K562 (cell line): ENCODE data around the gene IFFO2. TPM values are rescaled to one million over a fixed set of nuclear protein-coding genes. Genes with fewer than 3 reads are reported as not detected.

Experiments
- ATAC-seq: fragments of 200-7000 bp; cut with Tn5 transposase; 3 replicates; pipeline ENCODE4 v1.9.1; 2020; ENCODE audit warnings: moderate library complexity
- BruUV-seq: library from RNA; stranded (reverse); fragments of 400-500 nt; replicated peaks from 2 replicates; lab custom pipeline; 2021; lab: Mats Ljungman, UMichigan
- CTCF ChIA-PET: fragments of 300-600 bp; formaldehyde crosslinking; extraction: SDS; loops from one replicate; lab custom pipeline; 2021; ENCODE audit warnings: low intra/inter-chr PET ratio; lab: Yijun Ruan, JAX
- POLR2A ChIA-PET: fragments of 300-600, 350-650 bp; sonication (Branson Sonifier 250); formaldehyde crosslinking; extraction: SDS; loops from one replicate; lab custom pipeline; 2021; ENCODE audit warnings: antibody characterized with exemption, inconsistent platforms; lab: Yijun Ruan, JAX
- DNase-seq, 4 experiments: peaks; one replicate each; pipeline versions ENCODE4 v3.0.0 to v3.0.0-alpha.2; 2011 to 2018; ENCODE audit warnings: low spot score in 3 of 4, mixed read lengths in 3 of 4; ENCODE audit errors: extremely low read depth in 1 of 4
- FAIRE-seq: peaks from 2 replicates; lab custom pipeline; 2011; peaks lifted over from hg19 to GRCh38; lab: Jason Lieb, UNC
- H2AFZ ChIP-seq: 2 replicates; pipeline ENCODE4 v1.6.0; 2011; ENCODE audit warnings: low read depth, low read length, control low read depth, inconsistent platforms
- H3K27ac ChIP-seq: fragments of 200-600 bp; 3 replicates; pipeline ENCODE4 v1.8.0; 2011; ENCODE audit warnings: low read depth, mild to moderate bottlenecking, control low read depth, inconsistent platforms, low read length, moderate library complexity, mixed read lengths; ENCODE audit errors: extremely low read depth
- H3K27me3 ChIP-seq, 2 experiments: fragments of 300-600 bp in 1 of 2; 2 replicates in 1 of 2; 3 replicates in 1 of 2; pipeline versions ENCODE4 v1.6.0 to v1.8.0; 2011; ENCODE audit warnings: inconsistent platforms in 2 of 2, low read length in 2 of 2, mild to moderate bottlenecking in 1 of 2, mixed read lengths in 1 of 2, moderate library complexity in 1 of 2; ENCODE audit not compliant: control insufficient read depth in 2 of 2, insufficient read depth in 2 of 2
- H3K36me3 ChIP-seq: fragments of 300-600 bp; 3 replicates; pipeline ENCODE4 v1.8.0; 2011; ENCODE audit warnings: mild to moderate bottlenecking, low read length, inconsistent platforms; ENCODE audit not compliant: control insufficient read depth, insufficient read depth
- H3K4me1 ChIP-seq, 2 experiments: fragments of 200-600 bp in 1 of 2; replicated peaks in 1 of 2; 2 replicates in 1 of 2; 3 replicates in 1 of 2; pipeline versions ENCODE4 v1.5.1 to v1.8.0; 2011; ENCODE audit warnings: inconsistent platforms in 2 of 2, low read length in 2 of 2, mild to moderate bottlenecking in 1 of 2, mixed read lengths in 1 of 2, moderate library complexity in 1 of 2; ENCODE audit not compliant: control insufficient read depth in 2 of 2, insufficient read depth in 2 of 2
- H3K4me2 ChIP-seq: 2 replicates; pipeline ENCODE4 v1.6.1; 2011; ENCODE audit warnings: low read length, control low read depth, inconsistent platforms, mixed read lengths; ENCODE audit not compliant: insufficient read depth
- H3K4me3 ChIP-seq: fragments of 200-600 bp; sonication (generic), shearing (Covaris generic); 2 replicates; pipeline ENCODE4 v1.5.1; 2016; ENCODE audit warnings: control low read depth, inconsistent platforms
- H3K79me2 ChIP-seq: fragments of 200-600 bp; 3 replicates; pipeline ENCODE4 v1.8.0; 2011; ENCODE audit warnings: low read length, inconsistent platforms; ENCODE audit not compliant: control insufficient read depth, insufficient read depth
- H3K9ac ChIP-seq, 2 experiments: 2 replicates each; pipeline versions ENCODE4 v1.6.0 to v1.6.1; 2011; ENCODE audit warnings: low read depth in 2 of 2, low read length in 2 of 2, control low read depth in 1 of 2, inconsistent platforms in 1 of 2, mild to moderate bottlenecking in 1 of 2, mixed read lengths in 1 of 2; ENCODE audit not compliant: insufficient read depth in 1 of 2
- H3K9me1 ChIP-seq: one replicate; pipeline ENCODE4 v1.6.0; 2011; ENCODE audit warnings: inconsistent platforms, mild to moderate bottlenecking, low read length, moderate library complexity; ENCODE audit not compliant: control insufficient read depth, insufficient read depth
- H3K9me3 ChIP-seq: replicated peaks from 2 replicates; pipeline ENCODE4 v1.5.1; 2011; ENCODE audit warnings: low read depth, low read length, inconsistent platforms; ENCODE audit not compliant: control insufficient read depth, insufficient read depth
- H4K20me1 ChIP-seq: replicated peaks from 2 replicates; pipeline ENCODE4 v1.6.1; 2011; ENCODE audit warnings: low read length, inconsistent platforms, mixed read lengths; ENCODE audit not compliant: control insufficient read depth, insufficient read depth
- ARID1B ChIP-seq: fragments of 450-650 bp; IDR thresholded peaks from 2 replicates; pipeline ENCODE4 v1.6.1; 2016; ENCODE audit warnings: antibody characterized with exemption, mild to moderate bottlenecking, inconsistent platforms
- CBFA2T2 ChIP-seq: fragments of 450-650 bp; conservative IDR thresholded peaks from 2 replicates; pipeline ENCODE4 v1.6.1; 2017; ENCODE audit warnings: mild to moderate bottlenecking
- CCNT2 ChIP-seq: IDR thresholded peaks from 2 replicates; pipeline ENCODE4 v1.6.1; 2011; ENCODE audit warnings: borderline replicate concordance, low read depth, mild to moderate bottlenecking, moderate library complexity, mixed read lengths, low read length; ENCODE audit not compliant: insufficient read length; ENCODE audit errors: extremely low read depth
- EP400 ChIP-seq: fragments of 450-650 bp; IDR thresholded peaks from 2 replicates; pipeline ENCODE4 v1.6.1; 2017; ENCODE audit warnings: antibody characterized with exemption, mild to moderate bottlenecking, moderate library complexity
- LEF1 ChIP-seq: fragments of 450-650 bp; IDR thresholded peaks from 2 replicates; pipeline ENCODE4 v1.6.1; 2016; ENCODE audit warnings: mild to moderate bottlenecking
- MCM5 ChIP-seq: fragments of 450-650 bp; IDR thresholded peaks from 2 replicates; pipeline ENCODE4 v1.6.1; 2016; ENCODE audit warnings: low read depth
- NCOA1 ChIP-seq: fragments of 450-650 bp; IDR thresholded peaks from 2 replicates; pipeline ENCODE4 v1.6.1; 2016; ENCODE audit warnings: low read depth
- NCOA4 ChIP-seq: fragments of 450-650 bp; IDR thresholded peaks from 2 replicates; pipeline ENCODE4 v1.6.1; 2018; ENCODE audit warnings: mild to moderate bottlenecking; ENCODE audit not compliant: partially characterized antibody
- TCF7 ChIP-seq: sonication (generic); IDR thresholded peaks from 2 replicates; pipeline ENCODE4 v1.6.1; 2016; ENCODE audit warnings: antibody characterized with exemption, borderline replicate concordance
- ZBTB26 ChIP-seq: fragments of 450-650 bp; formaldehyde crosslinking; IDR thresholded peaks from 2 replicates; pipeline ENCODE4 v1.4.0; 2022; ENCODE audit warnings: missing genetic modification characterization
- ZBTB5 ChIP-seq: fragments of 450-650 bp; IDR thresholded peaks from 2 replicates; pipeline ENCODE4 v1.6.1; 2017; ENCODE audit warnings: antibody characterized with exemption
- ZFP1 ChIP-seq: fragments of 450-650 bp; formaldehyde crosslinking; IDR thresholded peaks from 2 replicates; pipeline ENCODE4 v1.4.0; 2020; ENCODE audit warnings: mild to moderate bottlenecking, mixed read lengths
- ZNF217 ChIP-seq: sonication (generic); formaldehyde crosslinking; IDR thresholded peaks from 2 replicates; pipeline ENCODE4 v1.8.0; 2022; ENCODE audit warnings: mild to moderate bottlenecking, missing genetic modification reagents
- WGBS: fragments of 100-300 bp; shearing (Covaris generic); methylation state at CpG from one replicate; pipeline ENCODE4 v1.1.6; 2016; ENCODE audit warnings: low coverage, mixed read lengths; ENCODE audit not compliant: insufficient coverage; ENCODE audit errors: missing lambda C conversion rate; 5-methylcytosine and 5-hydroxymethylcytosine counted together
- in situ Hi-C: fragments of 300-500 bp; cut with MboI; formaldehyde crosslinking; loops from 4 replicates; pipeline ENCODE4 v1.15.0; 2018; ENCODE audit warnings: inconsistent platforms, mixed read lengths
- intact Hi-C: fragments of 100-400 bp; cut with micrococcal nuclease; formaldehyde crosslinking; loops from 2 replicates; pipeline ENCODE4 v1.14.2; 2022
- polyA plus RNA-seq, 8 experiments: library from polyadenylated mRNA; depleted of rRNA in 4 of 8; stranded (reverse) in 5 of 8; unstranded in 3 of 8; fragments of >200 nt; fragmentation: Nextera tagmentation in 2 of 8; fragmentation: Illumina TruSeq in 1 of 8; extraction: Ambion mirVana in 2 of 8; extraction: Trizol in 1 of 8; gene quantifications; 2 replicates each; pipeline versions ENCODE4 v1.2.1 to v1.2.3, GENCODE V29; 2011 to 2014; ENCODE audit warnings: inconsistent platforms in 1 of 8, missing spikeins in 1 of 8
- total RNA-seq, 7 experiments: library from RNA; depleted of rRNA in 6 of 7; stranded (reverse); fragments of >200 nt in 6 of 7; fragmentation: Illumina TruSeq in 2 of 7; extraction: Trizol in 2 of 7; gene quantifications; 2 replicates each; pipeline versions ENCODE4 v1.2.1 to v1.2.3, GENCODE V29; 2011 to 2021; ENCODE audit warnings: low replicate concordance in 1 of 7
- TF ChIP-seq, protein P1 (sequence below): sonication (generic); formaldehyde crosslinking; IDR thresholded peaks from 2 replicates; pipeline ENCODE4 v1.9.0; 2022; ENCODE audit warnings: mild to moderate bottlenecking, missing genetic modification reagents

Gene IFFO2
- total and polyA plus RNA-seq, 9 of the 15 experiments (the other 6 are each of a cell fraction or from before 2014, with no cell fraction given) = 0.15 to 1.0 (median 0.44) TPM; not detected in 2

- BruUV-seq = no TSS peak
- TF ChIP-seq ZBTB5 = no peak
- TF ChIP-seq, protein P1, sequence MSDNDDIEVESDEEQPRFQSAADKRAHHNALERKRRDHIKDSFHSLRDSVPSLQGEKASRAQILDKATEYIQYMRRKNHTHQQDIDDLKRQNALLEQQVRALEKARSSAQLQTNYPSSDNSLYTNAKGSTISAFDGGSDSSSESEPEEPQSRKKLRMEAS = peak; percentile 43
- Histone ChIP-seq H3K79me2 (no peaks in the 10 kb centered on the region), H3K27me3 (peaks cover 13 to 59% of the 10 kb centered on the region in 2 experiments), H4K20me1 (peaks cover 9% of the 10 kb centered on the region; the same call in 1 of the 2 replicates), H3K27ac (no peak overlapping the region), H2AFZ (no peak overlapping the region), H3K36me3 (no peaks in the 10 kb centered on the region), H3K9ac (no peak overlapping the region), H3K4me2 (no peak overlapping the region), H3K4me1 (peaks cover 14% of the 10 kb centered on the region in 2 experiments; a peak in 4 of 5 replicates), H3K9me1 (no peaks in the 10 kb centered on the region), H3K9me3 (no peaks in the 10 kb centered on the region), H3K4me3 (no peak overlapping the region)
- WGBS = under 1% methylated on average over 10 of the region's 10 CpGs
- ChIA-PET POLR2A (interaction anchor here (0.6 kb wide), 1 partner anchor 14 kb away, joined by 3 read pairs; no protein-coding TSS in a partner anchor), CTCF (no interaction called here)
- ATAC-seq (no peak), DNase-seq (no peak), FAIRE-seq (no peak)
- intact Hi-C loops (no loop called here), in situ Hi-C loops (no loop called here)
These were observed 24.7 kb downstream of the IFFO2 start for GRCh38 chr1:18931730-18932129.

- 2% methylated on average over 7 of the region's 7 CpGs for WGBS
These were observed 26.8 kb downstream of the IFFO2 start for GRCh38 chr1:18929686-18930085.

More at GRCh38 chr1:18929686-18930085, 26.8 kb downstream of the IFFO2 start:
- TF ChIP-seq ARID1B = no peak
- TF ChIP-seq NCOA1 = no peak
- TF ChIP-seq ZFP1 (CRISPR knock-in tag) = no peak
- TF ChIP-seq ZNF217 (CRISPR knock-in tag) = no peak
- TF ChIP-seq ZBTB26 (CRISPR knock-in tag) = no peak
- TF ChIP-seq EP400 = no peak
- TF ChIP-seq CBFA2T2 = no peak
- no peak for TF ChIP-seq MCM5
- TF ChIP-seq CCNT2 = no peak
- TF ChIP-seq LEF1 = no peak
- TF ChIP-seq TCF7 = no peak
- no peak for TF ChIP-seq NCOA4
- TF ChIP-seq, all 486 proteins: peak for 0
- H3K4me2 ChIP-seq = no peak overlapping the region
- POLR2A ChIA-PET = interaction anchor here (0.6 to 0.9 kb wide), 3 partner anchors 13 to 16 kb away, joined by 3 to 6 read pairs (median 4); no protein-coding TSS in a partner anchor
- no peak for DNase-seq
- H3K9ac ChIP-seq = no peak overlapping the region
- no peak overlapping the region for H3K4me3 ChIP-seq
- H3K9me3 ChIP-seq = no peaks in the 10 kb centered on the region
- H3K9me1 ChIP-seq = no peaks in the 10 kb centered on the region
- CTCF ChIA-PET = no interaction called here
- in situ Hi-C loops (no loop called here), intact Hi-C loops (no loop called here)
- H3K4me1 ChIP-seq = peaks cover 15 to 19% of the 10 kb centered on the region in 2 experiments; a peak in 4 of 5 replicates
- no peak overlapping the region for H2AFZ ChIP-seq
- ATAC-seq = no peak
- H3K27me3 ChIP-seq = peaks cover 16 to 71% of the 10 kb centered on the region in 2 experiments
- H3K27ac ChIP-seq = no peak overlapping the region
- BruUV-seq = no TSS peak
- H4K20me1 ChIP-seq = peaks cover 9% of the 10 kb centered on the region; the same call in 1 of the 2 replicates
- no peaks in the 10 kb centered on the region for H3K36me3 ChIP-seq
- H3K79me2 ChIP-seq = no peaks in the 10 kb centered on the region
- no peak for FAIRE-seq
